BE2C (cell line): ENCODE data around the gene SACS.
"Not testable (repeated sequence)": the region's sequence is repeated elsewhere in the genome, so short reads cannot be mapped to it uniquely, and the experiment has no call there.

Source experiments
- DNase-seq: peaks from one replicate; pipeline ENCODE4 v3.0.0-alpha.2; 2020
- H3K27me3 ChIP-seq: fragments of 250-450 bp; sonication (Bioruptor Pico); 2 replicates; pipeline ENCODE4 v1.5.1; 2020; ENCODE audit warnings: mild to moderate bottlenecking
- H3K36me3 ChIP-seq: fragments of 250-450 bp; sonication (Bioruptor Pico); 2 replicates; pipeline ENCODE4 v1.5.1; 2020; ENCODE audit warnings: mild to moderate bottlenecking
- H3K4me1 ChIP-seq: fragments of 250-450 bp; sonication (Bioruptor Pico); 2 replicates; pipeline ENCODE4 v1.5.1; 2020
- H3K4me3 ChIP-seq: 2 replicates; pipeline ENCODE4 v1.5.1; 2011; ENCODE audit warnings: low read depth, low read length
- H3K9me3 ChIP-seq: fragments of 250-450 bp; sonication (Bioruptor Pico); 2 replicates; pipeline ENCODE4 v1.5.1; 2020
- CTCF ChIP-seq: IDR thresholded peaks from 2 replicates; pipeline ENCODE4 v1.5.1; 2012; ENCODE audit warnings: mild to moderate bottlenecking, low read depth, low read length

Gene SACS

GRCh38 chr13:23449398-23450162 lies 16.1 kb upstream of the SACS start:
- no peak for DNase-seq
- H3K27me3 ChIP-seq, result no peaks in the 10 kb centered on the region
- H3K4me1 ChIP-seq, result no peaks in the 10 kb centered on the region
- no peaks in the 10 kb centered on the region for H3K36me3 ChIP-seq
- TF ChIP-seq CTCF, result no peak
- H3K9me3 ChIP-seq, result no peaks in the 10 kb centered on the region
- no peak overlapping the region for H3K4me3 ChIP-seq

GRCh38 chr13:23447927-23448326 lies 14.4 kb upstream of the SACS start:
- no peak for DNase-seq
- no peaks in the 10 kb centered on the region for H3K4me1 ChIP-seq

GRCh38 chr13:23445794-23446193 lies 12.3 kb upstream of the SACS start:
- Histone ChIP-seq H3K36me3 (no peaks in the 10 kb centered on the region), H3K4me3 (no peak overlapping the region), H3K27me3 (no peaks in the 10 kb centered on the region), H3K9me3 (no peaks in the 10 kb centered on the region), H3K4me1 (no peaks in the 10 kb centered on the region)
- DNase-seq, result no peak
- no peak for TF ChIP-seq CTCF

More at GRCh38 chr13:23447927-23448326, 14.4 kb upstream of the SACS start:
- H3K36me3 ChIP-seq, result no peaks in the 10 kb centered on the region
- H3K4me3 ChIP-seq, result no peak overlapping the region
- no peak for TF ChIP-seq CTCF
- H3K9me3 ChIP-seq, result no peaks in the 10 kb centered on the region
- H3K27me3 ChIP-seq, result no peaks in the 10 kb centered on the region

- H3K9me3 ChIP-seq, result no peaks in the 10 kb centered on the region
- no peaks in the 10 kb centered on the region for H3K36me3 ChIP-seq
- H3K27me3 ChIP-seq, result no peaks in the 10 kb centered on the region
- TF ChIP-seq CTCF, result no peak
- no peak for DNase-seq
- no peak overlapping the region for H3K4me3 ChIP-seq
- no peaks in the 10 kb centered on the region for H3K4me1 ChIP-seq
Measured at GRCh38 chr13:23443878-23444277, 10.4 kb upstream of the SACS start.

GRCh38 chr13:23443110-23443509 lies 9.6 kb upstream of the SACS start:
- Histone ChIP-seq H3K4me3 (no peak overlapping the region), H3K4me1 (no peaks in the 10 kb centered on the region), H3K36me3 (no peaks in the 10 kb centered on the region), H3K9me3 (no peaks in the 10 kb centered on the region), H3K27me3 (no peaks in the 10 kb centered on the region)
- no peak for DNase-seq
- no peak for TF ChIP-seq CTCF

GRCh38 chr13:23440821-23441618 lies 7.5 kb upstream of the SACS start:
- no peak for DNase-seq
- no peaks in the 10 kb centered on the region for H3K27me3 ChIP-seq
- no peak for TF ChIP-seq CTCF
- no peaks in the 10 kb centered on the region for H3K36me3 ChIP-seq
- no peaks in the 10 kb centered on the region for H3K4me1 ChIP-seq
- no peak overlapping the region for H3K4me3 ChIP-seq
- no peaks in the 10 kb centered on the region for H3K9me3 ChIP-seq

- not testable (repeated sequence) for H3K27me3 ChIP-seq, H3K4me1 ChIP-seq, H3K4me3 ChIP-seq, H3K36me3 ChIP-seq, H3K9me3 ChIP-seq, DNase-seq
Measured at GRCh38 chr13:23440324-23440723, 6.8 kb upstream of the SACS start.
